HG03432 (cell line): ENCODE results near the gene RUFY3.
A peak's percentile ranks its signal among the peaks of the same experiment; 100 is the strongest.
"Not testable (repeated sequence)": the region's sequence is repeated elsewhere in the genome, so short reads cannot be mapped to it uniquely, and the experiment has no call there.

Experiments used
- ATAC-seq: cut with Tn5 transposase; IDR thresholded peaks from one replicate; pipeline ENCODE4 v1.9.1; 2021; ENCODE audit warnings: mild to moderate bottlenecking, moderate library complexity; ENCODE audit not compliant: unreplicated experiment

The RUFY3 gene

GRCh38 chr4:70734971-70735370, 13.2 kb downstream of the RUFY3 start:
- peak; percentile 13 for ATAC-seq

GRCh38 chr4:70735915-70736314, 14.2 kb downstream of the RUFY3 start:
- ATAC-seq = not testable (repeated sequence)

GRCh38 chr4:70737006-70737405, 15.2 kb downstream of the RUFY3 start:
- no peak for ATAC-seq

- no peak for ATAC-seq
These were observed 15.6 kb downstream of the RUFY3 start for GRCh38 chr4:70737409-70737808.

- ATAC-seq = no peak
These were observed 18.0 kb downstream of the RUFY3 start for GRCh38 chr4:70739496-70740337.

- ATAC-seq = no peak
These were observed 20.3 kb downstream of the RUFY3 start for GRCh38 chr4:70741867-70742658.

- no peak for ATAC-seq
These were observed 22.0 kb downstream of the RUFY3 start for GRCh38 chr4:70743731-70744130.

- no peak for ATAC-seq
These were observed 24.5 kb downstream of the RUFY3 start for GRCh38 chr4:70746179-70746839.

- ATAC-seq = no peak
These were observed 26.1 kb downstream of the RUFY3 start for GRCh38 chr4:70747874-70748273.

GRCh38 chr4:70749313-70749712, 27.5 kb downstream of the RUFY3 start:
- peak; percentile 85 for ATAC-seq

- no peak for ATAC-seq
These were observed 30.5 kb downstream of the RUFY3 start for GRCh38 chr4:70752236-70752635.

- no peak for ATAC-seq
These were observed 31.9 kb downstream of the RUFY3 start for GRCh38 chr4:70753630-70754029.

- ATAC-seq = peak; percentile 78
These were observed 32.7 kb downstream of the RUFY3 start for GRCh38 chr4:70754470-70754869.

GRCh38 chr4:70754990-70755688, 33.4 kb downstream of the RUFY3 start:
- peak; percentile 50 for ATAC-seq

GRCh38 chr4:70759126-70759525, 37.4 kb downstream of the RUFY3 start:
- ATAC-seq = no peak

- no peak for ATAC-seq
These were observed 37.9 kb downstream of the RUFY3 start for GRCh38 chr4:70759627-70760026.

GRCh38 chr4:70760662-70761061, 38.9 kb downstream of the RUFY3 start:
- no peak for ATAC-seq

- no peak for ATAC-seq
These were observed 39.6 kb downstream of the RUFY3 start for GRCh38 chr4:70761276-70761816.

- ATAC-seq = no peak
These were observed 43.6 kb downstream of the RUFY3 start for GRCh38 chr4:70765368-70765767.

- no peak for ATAC-seq
These were observed 46.7 kb downstream of the RUFY3 start for GRCh38 chr4:70768301-70768948.
